ENCODE measurements around the gene SHLD1.

SHLD1 gene

DNA sequence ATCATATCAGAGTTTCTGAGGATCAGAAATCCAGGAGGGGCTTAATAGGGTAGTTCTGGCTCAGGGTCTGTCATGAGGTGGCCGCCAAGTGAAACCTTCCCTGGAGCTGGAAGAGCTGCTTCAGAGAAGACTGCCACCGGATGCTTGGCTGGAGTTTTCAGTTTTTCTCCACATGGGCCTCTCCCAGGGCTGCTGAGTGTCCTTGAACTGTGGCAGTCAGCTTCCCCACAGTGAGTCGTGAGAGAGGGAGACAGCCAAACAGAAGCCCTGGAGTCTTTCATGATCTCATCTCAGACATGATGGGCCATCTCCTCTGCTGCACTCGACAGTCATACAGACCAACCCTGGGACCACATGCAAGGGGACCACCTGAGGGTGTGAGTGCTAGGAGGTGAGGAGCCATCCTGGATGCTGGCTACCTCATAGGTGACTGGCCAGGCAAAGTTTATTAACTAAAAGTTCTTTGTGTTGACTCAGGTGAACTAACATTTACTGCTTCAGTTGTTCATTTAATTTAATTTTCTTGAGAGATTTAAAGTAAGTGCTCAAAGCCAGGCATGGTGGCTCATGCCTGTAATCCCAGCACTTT is 71.5 kb downstream of the SHLD1 start:
- ChIA-PET CTCF (no interaction called here), POLR2A (no interaction called here)
- H3K4me3 ChIP-seq (ENCODE audit: low read depth, low read length): no peak overlapping the region
- TF ChIP-seq CTCF (IDR thresholded peaks at IDR 0.05; ENCODE audit: insufficient read depth, low read length, missing control alignments): no peak
- DNase-seq (ENCODE audit: low read depth, low spot score): no peak

- H3K4me3 ChIP-seq (ENCODE audit: low read depth, low read length): no peak overlapping the region
- TF ChIP-seq CTCF (IDR thresholded peaks at IDR 0.05; ENCODE audit: insufficient read depth, low read length, missing control alignments): no peak
- ChIA-PET CTCF (interaction anchor here (2.6 kb wide), 1 partner anchor 7 kb away, joined by 6 read pairs; no protein-coding TSS in a partner anchor), POLR2A (no interaction called here)
- no peak for DNase-seq (ENCODE audit: low read depth, low spot score)
Measured at GRCh38 chr20:5822569-5822968, 72.4 kb downstream of the SHLD1 start.

DNA sequence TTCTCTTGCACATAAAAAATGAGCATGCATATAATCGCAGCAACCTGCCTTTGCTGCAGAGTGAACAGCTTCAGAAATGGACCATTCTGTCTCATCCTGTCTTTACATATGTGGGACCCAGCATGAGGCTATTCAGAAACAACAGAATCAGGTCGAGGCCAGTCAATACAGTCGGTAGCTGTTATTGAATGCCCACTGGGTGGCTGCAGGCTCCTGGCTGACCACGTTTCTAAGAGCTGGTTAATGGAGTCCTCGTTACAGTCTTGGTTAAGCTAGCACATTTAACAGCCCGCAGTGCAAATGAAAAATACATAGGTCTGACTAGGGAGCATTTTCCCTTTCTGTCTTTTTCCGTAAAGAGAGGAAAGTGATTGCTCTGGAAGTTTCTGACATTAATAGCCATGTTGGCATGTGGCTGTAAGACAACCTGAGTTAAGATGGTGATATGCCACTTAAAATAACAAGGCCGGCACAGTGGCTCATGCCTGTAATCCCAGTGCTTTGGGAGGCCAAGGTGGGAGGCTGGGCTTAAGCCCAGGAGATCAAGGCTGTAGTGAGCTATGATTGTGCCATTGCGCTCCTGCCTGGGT is 75.0 kb downstream of the SHLD1 start:
- CTCF ChIA-PET: interaction anchor here (1.1 to 2.6 kb wide), 3 partner anchors 10 to 38 kb away, joined by 3 to 6 read pairs (median 6); no protein-coding TSS in a partner anchor
- POLR2A ChIA-PET: no interaction called here
- H3K4me3 ChIP-seq (ENCODE audit: low read depth, low read length): no peak overlapping the region
- DNase-seq (ENCODE audit: low read depth, low spot score): no peak
- TF ChIP-seq CTCF (IDR thresholded peaks at IDR 0.05; ENCODE audit: insufficient read depth, low read length, missing control alignments): no peak

DNA sequence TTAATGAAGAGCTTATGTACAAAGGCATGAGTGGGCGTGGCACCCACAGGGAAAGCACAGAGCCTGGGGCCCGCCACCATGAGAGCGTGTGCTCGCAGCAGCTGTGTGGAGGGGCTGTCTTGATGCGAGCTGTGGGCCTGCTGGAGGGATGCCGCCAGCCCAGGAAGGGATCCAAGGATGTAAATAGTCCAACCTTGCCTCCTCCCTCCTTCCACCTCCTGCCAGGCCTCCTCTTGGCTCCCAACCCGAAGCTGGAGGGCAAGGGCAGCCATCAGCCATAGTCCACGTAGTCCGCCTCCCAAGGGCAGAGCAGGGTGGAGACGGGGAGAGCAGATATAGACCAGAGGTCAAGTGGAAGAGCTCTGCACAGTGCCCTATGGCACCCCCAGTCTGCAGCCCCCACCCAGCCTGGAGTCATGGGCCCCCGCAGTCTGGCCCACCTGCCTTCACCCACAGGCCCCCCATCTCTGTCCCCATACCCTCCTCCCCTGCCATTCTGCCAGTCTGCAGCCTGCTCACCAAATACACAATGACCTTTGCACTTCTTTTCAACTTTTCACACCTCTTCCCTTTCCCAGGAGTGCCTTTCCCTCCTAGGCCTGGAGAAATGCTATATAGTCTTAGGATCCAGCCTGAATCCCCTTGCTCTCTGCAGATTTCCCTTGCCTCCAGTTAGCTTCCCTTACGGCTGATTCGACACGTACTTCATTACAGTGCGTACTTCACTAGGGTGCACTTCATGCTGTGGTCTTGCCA is 77.1 kb downstream of the SHLD1 start:
- no peak for DNase-seq (ENCODE audit: low read depth, low spot score)
- no peak overlapping the region for H3K4me3 ChIP-seq (ENCODE audit: low read depth, low read length)
- TF ChIP-seq CTCF (IDR thresholded peaks at IDR 0.05; ENCODE audit: insufficient read depth, low read length, missing control alignments): no peak
- ChIA-PET CTCF (no interaction called here), POLR2A (no interaction called here)

- DNase-seq (ENCODE audit: low read depth, low spot score): no peak
- CTCF ChIA-PET: no interaction called here
- TF ChIP-seq CTCF (IDR thresholded peaks at IDR 0.05; ENCODE audit: insufficient read depth, low read length, missing control alignments): no peak
- H3K4me3 ChIP-seq (ENCODE audit: low read depth, low read length): no peak overlapping the region
- POLR2A ChIA-PET: no interaction called here
Measured at GRCh38 chr20:5827861-5828260, 77.7 kb downstream of the SHLD1 start.

GRCh38 chr20:5829241-5829809 is 79.1 kb downstream of the SHLD1 start:
- ChIA-PET CTCF (no interaction called here), POLR2A (no interaction called here)
- DNase-seq (ENCODE audit: low read depth, low spot score): no peak
- no peak overlapping the region for H3K4me3 ChIP-seq (ENCODE audit: low read depth, low read length)
- no peak for TF ChIP-seq CTCF (IDR thresholded peaks at IDR 0.05; ENCODE audit: insufficient read depth, low read length, missing control alignments)

Measured in AG04449 (cell line).